GM12865 (cell line): ENCODE measurements around the gene MRPL50.

ENCODE experiments used
- DNase-seq: peaks from one replicate; pipeline ENCODE4 v3.0.0; 2010; ENCODE audit warnings: low read depth
- H3K4me3 ChIP-seq: 2 replicates; pipeline ENCODE4 v1.5.1; 2011; ENCODE audit warnings: mild to moderate bottlenecking, low read depth, low read length, control low read depth
- TF ChIP-seq, protein P1 (sequence below): IDR thresholded peaks from 2 replicates; pipeline ENCODE4 v1.5.1; 2011; ENCODE audit warnings: low read length, control low read depth, low read depth, inconsistent platforms; ENCODE audit not compliant: insufficient read depth; ENCODE audit errors: missing control alignments

The MRPL50 gene

GRCh38 chr9:101403516-101404285, 5.3 kb upstream of the MRPL50 start:
- TF ChIP-seq, protein P1, sequence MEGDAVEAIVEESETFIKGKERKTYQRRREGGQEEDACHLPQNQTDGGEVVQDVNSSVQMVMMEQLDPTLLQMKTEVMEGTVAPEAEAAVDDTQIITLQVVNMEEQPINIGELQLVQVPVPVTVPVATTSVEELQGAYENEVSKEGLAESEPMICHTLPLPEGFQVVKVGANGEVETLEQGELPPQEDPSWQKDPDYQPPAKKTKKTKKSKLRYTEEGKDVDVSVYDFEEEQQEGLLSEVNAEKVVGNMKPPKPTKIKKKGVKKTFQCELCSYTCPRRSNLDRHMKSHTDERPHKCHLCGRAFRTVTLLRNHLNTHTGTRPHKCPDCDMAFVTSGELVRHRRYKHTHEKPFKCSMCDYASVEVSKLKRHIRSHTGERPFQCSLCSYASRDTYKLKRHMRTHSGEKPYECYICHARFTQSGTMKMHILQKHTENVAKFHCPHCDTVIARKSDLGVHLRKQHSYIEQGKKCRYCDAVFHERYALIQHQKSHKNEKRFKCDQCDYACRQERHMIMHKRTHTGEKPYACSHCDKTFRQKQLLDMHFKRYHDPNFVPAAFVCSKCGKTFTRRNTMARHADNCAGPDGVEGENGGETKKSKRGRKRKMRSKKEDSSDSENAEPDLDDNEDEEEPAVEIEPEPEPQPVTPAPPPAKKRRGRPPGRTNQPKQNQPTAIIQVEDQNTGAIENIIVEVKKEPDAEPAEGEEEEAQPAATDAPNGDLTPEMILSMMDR: no peak
- no peak overlapping the region for H3K4me3 ChIP-seq
- no peak for DNase-seq

GRCh38 chr9:101400120-101400519, 1.7 kb upstream of the MRPL50 start:
- no peak overlapping the region for H3K4me3 ChIP-seq
- TF ChIP-seq, protein P1: no peak
- DNase-seq: no peak

- TF ChIP-seq, protein P1: no peak
- peak overlapping the region; percentile 87 for H3K4me3 ChIP-seq
- DNase-seq: peak; percentile 8
Observed at GRCh38 chr9:101399643-101399970, 1.2 kb upstream of the MRPL50 start.

- DNase-seq: peak; percentile 23
- TF ChIP-seq, protein P1: no peak
- peak overlapping the region; percentile 87 for H3K4me3 ChIP-seq
Observed at GRCh38 chr9:101398930-101399642, 668 bp upstream of the MRPL50 start.

GRCh38 chr9:101397746-101398067, 711 bp downstream of the MRPL50 start:
- H3K4me3 ChIP-seq: peak overlapping the region; percentile 64
- DNase-seq: no peak
- TF ChIP-seq, protein P1: no peak

DNA sequence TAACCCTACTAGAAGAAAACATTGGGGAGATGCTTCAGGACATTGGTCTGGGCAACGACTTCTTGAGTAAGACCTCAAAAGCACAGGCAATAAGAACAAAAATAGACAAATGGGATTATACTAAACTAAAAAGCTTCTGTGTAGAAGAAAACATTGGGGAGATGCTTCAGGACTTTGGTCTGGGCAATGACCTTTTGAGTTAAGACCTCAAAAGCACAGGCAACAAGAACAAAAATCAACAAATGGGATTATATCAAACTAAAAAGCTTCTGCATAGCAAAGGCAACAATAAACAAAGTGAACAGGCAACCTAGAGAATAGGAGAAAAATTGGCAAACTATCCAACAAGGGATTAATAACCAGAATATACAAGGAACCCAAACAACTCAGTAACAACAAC, 3.7 kb downstream of the MRPL50 start:
- H3K4me3 ChIP-seq: no peak overlapping the region
- DNase-seq: no peak
- TF ChIP-seq, protein P1: no peak

- no peak overlapping the region for H3K4me3 ChIP-seq
- no peak for DNase-seq
Observed at GRCh38 chr9:101393135-101393534, 5.3 kb downstream of the MRPL50 start.

More at GRCh38 chr9:101393135-101393534, 5.3 kb downstream of the MRPL50 start:
- TF ChIP-seq, protein P1: no peak
